Fibroblast of pulmonary artery (primary cell): ENCODE data around the gene FOXK2.

Experiments used
- DNase-seq: peaks from one replicate; pipeline ENCODE4 v3.0.0-alpha.2; 2010; ENCODE audit warnings: low read depth
- H3K4me3 ChIP-seq: replicated peaks from 2 replicates; pipeline ENCODE4 v1.5.1; 2011; ENCODE audit warnings: low read depth, mild to moderate bottlenecking, control low read depth, low read length, moderate library complexity
- TF ChIP-seq, protein P1 (sequence below): IDR thresholded peaks from 2 replicates; pipeline ENCODE4 v1.5.1; 2011; ENCODE audit warnings: mild to moderate bottlenecking, control low read depth, low read length, inconsistent platforms; ENCODE audit errors: missing control alignments

Gene FOXK2

GRCh38 chr17:82632451-82632850, 112.9 kb downstream of the FOXK2 start:
- DNase-seq = no peak
- H3K4me3 ChIP-seq = no peak overlapping the region
- TF ChIP-seq, protein P1, sequence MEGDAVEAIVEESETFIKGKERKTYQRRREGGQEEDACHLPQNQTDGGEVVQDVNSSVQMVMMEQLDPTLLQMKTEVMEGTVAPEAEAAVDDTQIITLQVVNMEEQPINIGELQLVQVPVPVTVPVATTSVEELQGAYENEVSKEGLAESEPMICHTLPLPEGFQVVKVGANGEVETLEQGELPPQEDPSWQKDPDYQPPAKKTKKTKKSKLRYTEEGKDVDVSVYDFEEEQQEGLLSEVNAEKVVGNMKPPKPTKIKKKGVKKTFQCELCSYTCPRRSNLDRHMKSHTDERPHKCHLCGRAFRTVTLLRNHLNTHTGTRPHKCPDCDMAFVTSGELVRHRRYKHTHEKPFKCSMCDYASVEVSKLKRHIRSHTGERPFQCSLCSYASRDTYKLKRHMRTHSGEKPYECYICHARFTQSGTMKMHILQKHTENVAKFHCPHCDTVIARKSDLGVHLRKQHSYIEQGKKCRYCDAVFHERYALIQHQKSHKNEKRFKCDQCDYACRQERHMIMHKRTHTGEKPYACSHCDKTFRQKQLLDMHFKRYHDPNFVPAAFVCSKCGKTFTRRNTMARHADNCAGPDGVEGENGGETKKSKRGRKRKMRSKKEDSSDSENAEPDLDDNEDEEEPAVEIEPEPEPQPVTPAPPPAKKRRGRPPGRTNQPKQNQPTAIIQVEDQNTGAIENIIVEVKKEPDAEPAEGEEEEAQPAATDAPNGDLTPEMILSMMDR = no peak

DNA sequence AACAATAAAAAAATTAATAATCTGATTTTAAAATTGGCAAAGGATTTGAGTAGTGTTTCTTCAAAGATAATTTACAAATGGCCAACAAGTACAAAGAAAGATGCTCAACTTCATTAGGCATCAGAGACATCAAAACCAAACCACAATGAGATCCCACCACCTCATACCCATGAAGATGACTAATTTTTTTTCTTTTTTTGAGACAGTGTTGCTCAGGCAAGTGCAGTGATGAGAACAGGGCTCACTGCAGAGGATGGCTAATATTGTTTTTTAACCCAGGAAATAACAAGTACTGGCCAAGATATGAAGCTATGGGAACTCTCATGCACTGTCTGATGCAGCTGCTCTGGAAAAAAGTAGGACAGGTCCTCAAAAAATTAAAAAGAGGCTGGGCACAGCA, 113.8 kb downstream of the FOXK2 start:
- no peak overlapping the region for H3K4me3 ChIP-seq
- TF ChIP-seq, protein P1 = no peak
- no peak for DNase-seq

GRCh38 chr17:82636626-82637598, 117.4 kb downstream of the FOXK2 start:
- TF ChIP-seq, protein P1 = no peak
- H3K4me3 ChIP-seq = no peak overlapping the region
- DNase-seq = no peak

GRCh38 chr17:82638183-82638773, 118.7 kb downstream of the FOXK2 start:
- TF ChIP-seq, protein P1 = no peak
- no peak for DNase-seq
- H3K4me3 ChIP-seq = no peak overlapping the region

DNA sequence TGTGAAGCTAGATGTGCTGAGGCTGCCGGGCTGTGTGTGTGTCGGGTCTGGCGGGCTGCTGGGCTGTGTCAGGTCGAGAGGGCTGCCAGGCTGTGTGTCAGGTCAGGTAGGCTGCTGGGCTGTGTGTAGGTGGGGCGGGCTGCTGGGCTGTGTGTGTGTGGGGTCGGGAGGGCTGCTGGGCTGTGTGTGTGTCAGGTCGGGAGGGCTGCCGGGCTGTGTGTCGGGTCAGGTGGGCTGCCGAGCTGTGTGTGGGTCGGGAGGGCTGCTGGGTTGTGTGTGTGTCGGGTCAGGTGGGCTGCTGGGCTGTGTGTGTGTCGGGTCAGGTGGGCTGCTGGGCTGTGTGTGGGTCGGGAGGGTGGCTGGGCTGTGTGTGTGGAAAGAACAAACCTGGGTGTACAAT, 120.1 kb downstream of the FOXK2 start:
- no peak for DNase-seq
- no peak overlapping the region for H3K4me3 ChIP-seq
- TF ChIP-seq, protein P1 = no peak

GRCh38 chr17:82640036-82640435, 120.5 kb downstream of the FOXK2 start:
- TF ChIP-seq, protein P1 = no peak
- DNase-seq = no peak
- no peak overlapping the region for H3K4me3 ChIP-seq
